ENCODE measurements around the gene SLC11A2. TPM values are rescaled to one million over a fixed set of nuclear protein-coding genes. Genes with fewer than 3 reads are reported as not detected.
A peak's percentile ranks its signal among the peaks of the same experiment; 100 is the strongest.

The SLC11A2 gene
- total and polyA plus RNA-seq, 9 of the 15 experiments (the other 6 are each of a cell fraction or from before 2014, with no cell fraction given): 21.1 to 54.0 (median 32.9) TPM

DNA sequence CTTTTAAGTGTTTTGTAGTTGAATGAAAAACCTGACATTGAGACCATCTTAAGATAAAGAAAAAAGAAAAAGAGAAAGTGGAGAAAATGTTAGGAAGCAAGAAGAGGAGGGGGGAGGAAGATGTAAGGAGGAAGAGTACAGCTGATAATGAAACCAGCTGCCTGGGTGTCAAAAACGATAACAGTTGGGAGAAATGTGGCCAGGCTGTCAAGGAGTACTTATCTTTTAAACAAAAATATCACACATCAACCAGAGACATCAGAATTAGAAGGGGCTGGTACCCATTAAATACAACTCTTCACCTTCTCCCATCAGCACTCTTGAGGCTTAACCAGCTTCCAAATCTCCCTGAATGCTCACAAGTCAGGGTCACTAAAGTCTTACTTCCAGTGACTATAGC lies 4.5 kb downstream of the SLC11A2 start (continued):
- TF ChIP-seq, protein P1, sequence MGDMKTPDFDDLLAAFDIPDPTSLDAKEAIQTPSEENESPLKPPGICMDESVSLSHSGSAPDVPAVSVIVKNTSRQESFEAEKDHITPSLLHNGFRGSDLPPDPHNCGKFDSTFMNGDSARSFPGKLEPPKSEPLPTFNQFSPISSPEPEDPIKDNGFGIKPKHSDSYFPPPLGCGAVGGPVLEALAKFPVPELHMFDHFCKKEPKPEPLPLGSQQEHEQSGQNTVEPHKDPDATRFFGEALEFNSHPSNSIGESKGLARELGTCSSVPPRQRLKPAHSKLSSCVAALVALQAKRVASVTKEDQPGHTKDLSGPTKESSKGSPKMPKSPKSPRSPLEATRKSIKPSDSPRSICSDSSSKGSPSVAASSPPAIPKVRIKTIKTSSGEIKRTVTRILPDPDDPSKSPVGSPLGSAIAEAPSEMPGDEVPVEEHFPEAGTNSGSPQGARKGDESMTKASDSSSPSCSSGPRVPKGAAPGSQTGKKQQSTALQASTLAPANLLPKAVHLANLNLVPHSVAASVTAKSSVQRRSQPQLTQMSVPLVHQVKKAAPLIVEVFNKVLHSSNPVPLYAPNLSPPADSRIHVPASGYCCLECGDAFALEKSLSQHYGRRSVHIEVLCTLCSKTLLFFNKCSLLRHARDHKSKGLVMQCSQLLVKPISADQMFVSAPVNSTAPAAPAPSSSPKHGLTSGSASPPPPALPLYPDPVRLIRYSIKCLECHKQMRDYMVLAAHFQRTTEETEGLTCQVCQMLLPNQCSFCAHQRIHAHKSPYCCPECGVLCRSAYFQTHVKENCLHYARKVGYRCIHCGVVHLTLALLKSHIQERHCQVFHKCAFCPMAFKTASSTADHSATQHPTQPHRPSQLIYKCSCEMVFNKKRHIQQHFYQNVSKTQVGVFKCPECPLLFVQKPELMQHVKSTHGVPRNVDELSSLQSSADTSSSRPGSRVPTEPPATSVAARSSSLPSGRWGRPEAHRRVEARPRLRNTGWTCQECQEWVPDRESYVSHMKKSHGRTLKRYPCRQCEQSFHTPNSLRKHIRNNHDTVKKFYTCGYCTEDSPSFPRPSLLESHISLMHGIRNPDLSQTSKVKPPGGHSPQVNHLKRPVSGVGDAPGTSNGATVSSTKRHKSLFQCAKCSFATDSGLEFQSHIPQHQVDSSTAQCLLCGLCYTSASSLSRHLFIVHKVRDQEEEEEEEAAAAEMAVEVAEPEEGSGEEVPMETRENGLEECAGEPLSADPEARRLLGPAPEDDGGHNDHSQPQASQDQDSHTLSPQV (IDR thresholded peaks at IDR 0.05): peak; percentile 57; the same call in 1 of the 2 replicates
- TF ChIP-seq ZNF324 (CRISPR knock-in tag; IDR thresholded peaks at IDR 0.05) (no peak), MIER1 (IDR thresholded peaks at IDR 0.05; ENCODE audit: low read depth) (no peak), ZNF212 (CRISPR knock-in tag; IDR thresholded peaks at IDR 0.05) (no peak), BRCA1 (IDR thresholded peaks at IDR 0.05) (no peak), BRCA1 (CRISPR knock-in tag; IDR thresholded peaks at IDR 0.05) (no peak), TEAD4 (IDR thresholded peaks at IDR 0.05; ENCODE audit: low read length) (peak; percentile 92), TEAD4 (CRISPR knock-in tag; IDR thresholded peaks at IDR 0.05; ENCODE audit: borderline replicate concordance) (no peak), HDAC6 (IDR thresholded peaks at IDR 0.05; ENCODE audit: low read depth, low read length) (no peak), GATAD2A (IDR thresholded peaks at IDR 0.05) (peak; percentile 80), NBN (IDR thresholded peaks at IDR 0.05; ENCODE audit: low read depth) (peak; percentile 86), FOXJ2 (tag; IDR thresholded peaks at IDR 0.05) (no peak), ZNF217 (CRISPR knock-in tag; IDR thresholded peaks at IDR 0.05) (no peak)
- TF ChIP-seq, protein P2, sequence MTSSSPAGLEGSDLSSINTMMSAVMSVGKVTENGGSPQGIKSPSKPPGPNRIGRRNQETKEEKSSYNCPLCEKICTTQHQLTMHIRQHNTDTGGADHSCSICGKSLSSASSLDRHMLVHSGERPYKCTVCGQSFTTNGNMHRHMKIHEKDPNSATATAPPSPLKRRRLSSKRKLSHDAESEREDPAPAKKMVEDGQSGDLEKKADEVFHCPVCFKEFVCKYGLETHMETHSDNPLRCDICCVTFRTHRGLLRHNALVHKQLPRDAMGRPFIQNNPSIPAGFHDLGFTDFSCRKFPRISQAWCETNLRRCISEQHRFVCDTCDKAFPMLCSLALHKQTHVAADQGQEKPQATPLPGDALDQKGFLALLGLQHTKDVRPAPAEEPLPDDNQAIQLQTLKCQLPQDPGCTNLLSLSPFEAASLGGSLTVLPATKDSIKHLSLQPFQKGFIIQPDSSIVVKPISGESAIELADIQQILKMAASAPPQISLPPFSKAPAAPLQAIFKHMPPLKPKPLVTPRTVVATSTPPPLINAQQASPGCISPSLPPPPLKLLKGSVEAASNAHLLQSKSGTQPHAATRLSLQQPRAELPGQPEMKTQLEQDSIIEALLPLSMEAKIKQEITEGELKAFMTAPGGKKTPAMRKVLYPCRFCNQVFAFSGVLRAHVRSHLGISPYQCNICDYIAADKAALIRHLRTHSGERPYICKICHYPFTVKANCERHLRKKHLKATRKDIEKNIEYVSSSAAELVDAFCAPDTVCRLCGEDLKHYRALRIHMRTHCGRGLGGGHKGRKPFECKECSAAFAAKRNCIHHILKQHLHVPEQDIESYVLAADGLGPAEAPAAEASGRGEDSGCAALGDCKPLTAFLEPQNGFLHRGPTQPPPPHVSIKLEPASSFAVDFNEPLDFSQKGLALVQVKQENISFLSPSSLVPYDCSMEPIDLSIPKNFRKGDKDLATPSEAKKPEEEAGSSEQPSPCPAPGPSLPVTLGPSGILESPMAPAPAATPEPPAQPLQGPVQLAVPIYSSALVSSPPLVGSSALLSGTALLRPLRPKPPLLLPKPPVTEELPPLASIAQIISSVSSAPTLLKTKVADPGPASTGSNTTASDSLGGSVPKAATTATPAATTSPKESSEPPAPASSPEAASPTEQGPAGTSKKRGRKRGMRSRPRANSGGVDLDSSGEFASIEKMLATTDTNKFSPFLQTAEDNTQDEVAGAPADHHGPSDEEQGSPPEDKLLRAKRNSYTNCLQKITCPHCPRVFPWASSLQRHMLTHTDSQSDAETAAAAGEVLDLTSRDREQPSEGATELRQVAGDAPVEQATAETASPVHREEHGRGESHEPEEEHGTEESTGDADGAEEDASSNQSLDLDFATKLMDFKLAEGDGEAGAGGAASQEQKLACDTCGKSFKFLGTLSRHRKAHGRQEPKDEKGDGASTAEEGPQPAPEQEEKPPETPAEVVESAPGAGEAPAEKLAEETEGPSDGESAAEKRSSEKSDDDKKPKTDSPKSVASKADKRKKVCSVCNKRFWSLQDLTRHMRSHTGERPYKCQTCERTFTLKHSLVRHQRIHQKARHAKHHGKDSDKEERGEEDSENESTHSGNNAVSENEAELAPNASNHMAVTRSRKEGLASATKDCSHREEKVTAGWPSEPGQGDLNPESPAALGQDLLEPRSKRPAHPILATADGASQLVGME (CRISPR knock-in tag; IDR thresholded peaks at IDR 0.05): 0 out of 2 replicates have a peak, but pooled peaks have one; percentile 24
- TF ChIP-seq, protein P3, sequence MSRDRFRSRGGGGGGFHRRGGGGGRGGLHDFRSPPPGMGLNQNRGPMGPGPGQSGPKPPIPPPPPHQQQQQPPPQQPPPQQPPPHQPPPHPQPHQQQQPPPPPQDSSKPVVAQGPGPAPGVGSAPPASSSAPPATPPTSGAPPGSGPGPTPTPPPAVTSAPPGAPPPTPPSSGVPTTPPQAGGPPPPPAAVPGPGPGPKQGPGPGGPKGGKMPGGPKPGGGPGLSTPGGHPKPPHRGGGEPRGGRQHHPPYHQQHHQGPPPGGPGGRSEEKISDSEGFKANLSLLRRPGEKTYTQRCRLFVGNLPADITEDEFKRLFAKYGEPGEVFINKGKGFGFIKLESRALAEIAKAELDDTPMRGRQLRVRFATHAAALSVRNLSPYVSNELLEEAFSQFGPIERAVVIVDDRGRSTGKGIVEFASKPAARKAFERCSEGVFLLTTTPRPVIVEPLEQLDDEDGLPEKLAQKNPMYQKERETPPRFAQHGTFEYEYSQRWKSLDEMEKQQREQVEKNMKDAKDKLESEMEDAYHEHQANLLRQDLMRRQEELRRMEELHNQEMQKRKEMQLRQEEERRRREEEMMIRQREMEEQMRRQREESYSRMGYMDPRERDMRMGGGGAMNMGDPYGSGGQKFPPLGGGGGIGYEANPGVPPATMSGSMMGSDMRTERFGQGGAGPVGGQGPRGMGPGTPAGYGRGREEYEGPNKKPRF (IDR thresholded peaks at IDR 0.05; ENCODE audit: low read depth, low read length): no peak
- TF ChIP-seq, protein P4, sequence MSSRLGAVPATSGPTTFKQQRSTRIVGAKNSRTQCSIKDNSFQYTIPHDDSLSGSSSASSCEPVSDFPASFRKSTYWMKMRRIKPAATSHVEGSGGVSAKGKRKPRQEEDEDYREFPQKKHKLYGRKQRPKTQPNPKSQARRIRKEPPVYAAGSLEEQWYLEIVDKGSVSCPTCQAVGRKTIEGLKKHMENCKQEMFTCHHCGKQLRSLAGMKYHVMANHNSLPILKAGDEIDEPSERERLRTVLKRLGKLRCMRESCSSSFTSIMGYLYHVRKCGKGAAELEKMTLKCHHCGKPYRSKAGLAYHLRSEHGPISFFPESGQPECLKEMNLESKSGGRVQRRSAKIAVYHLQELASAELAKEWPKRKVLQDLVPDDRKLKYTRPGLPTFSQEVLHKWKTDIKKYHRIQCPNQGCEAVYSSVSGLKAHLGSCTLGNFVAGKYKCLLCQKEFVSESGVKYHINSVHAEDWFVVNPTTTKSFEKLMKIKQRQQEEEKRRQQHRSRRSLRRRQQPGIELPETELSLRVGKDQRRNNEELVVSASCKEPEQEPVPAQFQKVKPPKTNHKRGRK (tag; IDR thresholded peaks at IDR 0.05): no peak
